A549 (cell line): ENCODE data around the gene MZF1. TPM values are rescaled to one million over a fixed set of nuclear protein-coding genes. Genes with fewer than 3 reads are reported as not detected.

ENCODE experiments used
- ATOH8 ChIP-seq: fragments of 250-450 bp; sonication (Bioruptor Pico); IDR thresholded peaks from 2 replicates; pipeline ENCODE4 v1.5.0; 2020; ENCODE audit warnings: low read depth, mild to moderate bottlenecking, moderate library complexity
- BCL3 ChIP-seq: fragments of >200 bp; sonication (Bioruptor Twin); formaldehyde crosslinking; IDR thresholded peaks from 3 replicates; pipeline ENCODE4 v1.6.1; 2016
- BHLHE40 ChIP-seq: IDR thresholded peaks from 2 replicates; pipeline ENCODE4 v1.6.1; 2012; ENCODE audit warnings: low read depth, low read length, inconsistent platforms
- CBX2 ChIP-seq: fragments of 200-600 bp; sonication (generic); IDR thresholded peaks from 2 replicates; pipeline ENCODE4 v1.6.1; 2016; ENCODE audit warnings: low read depth, mild to moderate bottlenecking, borderline replicate concordance
- CBX8 ChIP-seq: fragments of 200-600 bp; sonication (generic); IDR thresholded peaks from 2 replicates; pipeline ENCODE4 v1.6.1; 2016
- CHD2 ChIP-seq: fragments of 150-350 bp; IDR thresholded peaks from 2 replicates; pipeline ENCODE4 v1.6.1; 2014; ENCODE audit warnings: low read length; ENCODE audit not compliant: partially characterized antibody
- CTCF ChIP-seq: fragments of >200 bp; sonication (Bioruptor Twin); formaldehyde crosslinking; IDR thresholded peaks from 3 replicates; pipeline ENCODE4 v1.5.1; 2016
- EHMT2 ChIP-seq: fragments of 200-600 bp; sonication (generic); IDR thresholded peaks from 2 replicates; pipeline ENCODE4 v1.6.1; 2016; ENCODE audit warnings: antibody characterized with exemption, low read depth, mild to moderate bottlenecking, moderate library complexity
- ELK1 ChIP-seq: fragments of 150-350 bp; IDR thresholded peaks from 2 replicates; pipeline ENCODE4 v1.6.1; 2014; ENCODE audit warnings: low read depth, mild to moderate bottlenecking, low read length
- ESRRA ChIP-seq: fragments of 150-350 bp; IDR thresholded peaks from 2 replicates; pipeline ENCODE4 v1.6.1; 2014; ENCODE audit warnings: mild to moderate bottlenecking, low read length, borderline replicate concordance
- FOXS1 ChIP-seq: fragments of 250-450 bp; sonication (Bioruptor Pico); IDR thresholded peaks from 2 replicates; pipeline ENCODE4 v1.5.0; 2020; ENCODE audit warnings: mild to moderate bottlenecking, moderate library complexity
- GATA3 ChIP-seq: IDR thresholded peaks from 2 replicates; pipeline ENCODE4 v1.6.1; 2012; ENCODE audit warnings: borderline replicate concordance
- HEYL ChIP-seq: fragments of 250-450 bp; sonication (Bioruptor Pico); IDR thresholded peaks from 2 replicates; pipeline ENCODE4 v1.8.0; 2021; ENCODE audit warnings: mild to moderate bottlenecking, moderate library complexity
- HMGXB4 ChIP-seq: fragments of 250-450 bp; sonication (Bioruptor Pico); IDR thresholded peaks from 2 replicates; pipeline ENCODE4 v1.5.0; 2021; ENCODE audit warnings: mild to moderate bottlenecking, moderate library complexity, borderline replicate concordance
- HOXA7 ChIP-seq: fragments of 250-450 bp; sonication (Bioruptor Pico); IDR thresholded peaks from 2 replicates; pipeline ENCODE4 v1.5.0; 2020; ENCODE audit warnings: mild to moderate bottlenecking, moderate library complexity
- HOXB13 ChIP-seq: fragments of 250-450 bp; sonication (Bioruptor Pico); IDR thresholded peaks from 2 replicates; pipeline ENCODE4 v1.5.0; 2020; ENCODE audit warnings: low read depth, mild to moderate bottlenecking, moderate library complexity
- HOXB5 ChIP-seq: fragments of 250-450 bp; sonication (Bioruptor Pico); IDR thresholded peaks from 2 replicates; pipeline ENCODE4 v1.5.0; 2020; ENCODE audit warnings: mild to moderate bottlenecking, moderate library complexity
- JUNB ChIP-seq: fragments of >200 bp; sonication (Bioruptor Twin); formaldehyde crosslinking; IDR thresholded peaks from 2 replicates; pipeline ENCODE4 v1.6.1; 2016
- MAFK ChIP-seq: fragments of 450-650 bp; IDR thresholded peaks from 2 replicates; pipeline ENCODE4 v1.6.1; 2014; ENCODE audit not compliant: partially characterized antibody
- MYC ChIP-seq: IDR thresholded peaks from 2 replicates; pipeline ENCODE4 v1.6.1; 2012; ENCODE audit warnings: mild to moderate bottlenecking, inconsistent platforms, low read length, improper control_type of control experiment, borderline replicate concordance
- NPAS2 ChIP-seq: fragments of 250-450 bp; sonication (Bioruptor Pico); IDR thresholded peaks from 2 replicates; pipeline ENCODE4 v1.8.0; 2022; ENCODE audit warnings: mild to moderate bottlenecking, moderate library complexity, borderline replicate concordance
- NR3C1 ChIP-seq: fragments of >200 bp; sonication (Bioruptor Twin); formaldehyde crosslinking; IDR thresholded peaks from 3 replicates; pipeline ENCODE4 v1.6.1; 2017
- POLR2A ChIP-seq: IDR thresholded peaks from 2 replicates; pipeline ENCODE4 v1.6.1; 2012; ENCODE audit warnings: mild to moderate bottlenecking, low read length
- RARB ChIP-seq: fragments of 250-450 bp; sonication (Bioruptor Pico); IDR thresholded peaks from 2 replicates; pipeline ENCODE4 v1.8.0; 2021; ENCODE audit warnings: mild to moderate bottlenecking, moderate library complexity
- REST ChIP-seq: fragments of 200-600 bp; sonication (generic); IDR thresholded peaks from 2 replicates; pipeline ENCODE4 v1.6.1; 2016; ENCODE audit warnings: antibody characterized with exemption, mild to moderate bottlenecking, moderate library complexity
- RFX5 ChIP-seq: fragments of 450-650 bp; IDR thresholded peaks from 2 replicates; pipeline ENCODE4 v1.7.1; 2014; ENCODE audit warnings: antibody characterized with exemption, mild to moderate bottlenecking, moderate library complexity
- RNF2 ChIP-seq: fragments of 200-600 bp; sonication (generic); IDR thresholded peaks from 2 replicates; pipeline ENCODE4 v1.6.1; 2016; ENCODE audit warnings: low read depth, mild to moderate bottlenecking, antibody characterized with exemption, moderate library complexity, borderline replicate concordance
- SMC3 ChIP-seq: fragments of >200 bp; sonication (Bioruptor Twin); formaldehyde crosslinking; IDR thresholded peaks from 3 replicates; pipeline ENCODE4 v1.6.1; 2018; ENCODE audit warnings: inconsistent platforms
- SREBF2 ChIP-seq: fragments of 450-650 bp; IDR thresholded peaks from 2 replicates; pipeline ENCODE4 v1.6.1; 2014; ENCODE audit warnings: mild to moderate bottlenecking, moderate library complexity
- TFCP2L1 ChIP-seq: fragments of 250-450 bp; sonication (Bioruptor Pico); IDR thresholded peaks from 2 replicates; pipeline ENCODE4 v1.5.0; 2021; ENCODE audit warnings: mild to moderate bottlenecking
- ZFP36 ChIP-seq: fragments of 450-650 bp; IDR thresholded peaks from 2 replicates; pipeline ENCODE4 v1.6.1; 2014; ENCODE audit warnings: borderline replicate concordance; ENCODE audit not compliant: partially characterized antibody
- ZNF302 ChIP-seq: fragments of 250-450 bp; sonication (Bioruptor Pico); IDR thresholded peaks from 2 replicates; pipeline ENCODE4 v1.9.0; 2021; ENCODE audit warnings: inconsistent platforms, mild to moderate bottlenecking, moderate library complexity
- polyA plus RNA-seq, 4 experiments: library from polyadenylated mRNA; depleted of rRNA in 3 of 4; stranded (reverse); fragments of >200 nt; fragmentation: RNase III in 1 of 4; extraction: RNeasy Plus Mini Kit Qiagen cat#74134 plus additional on column Dnase treatment in 1 of 4; gene quantifications; 2 replicates in 3 of 4; 3 replicates in 1 of 4; pipeline ENCODE4 v1.2.3, GENCODE V29; 2011 to 2017

MZF1 gene
- polyA plus RNA-seq, 2 of the 4 experiments (the other 2 are of a cell fraction) = 19.5 to 20.3 TPM

- TF ChIP-seq BCL3 (peak; percentile 82; the same call in 2 of the 3 replicates), HOXA7 (CRISPR knock-in tag) (peak; percentile 86), POLR2A (peak; percentile 78), SMC3 (no peak), RARB (CRISPR knock-in tag) (0 out of 2 replicates have a peak, but pooled peaks have one; percentile 31), HMGXB4 (CRISPR knock-in tag) (0 out of 2 replicates have a peak, but pooled peaks have one; percentile 16), EHMT2 (no peak), MYC (peak; percentile 96), JUNB (no peak), NR3C1 (no peak), HEYL (no peak), CBX2 (no peak), HOXB13 (CRISPR knock-in tag) (peak; percentile 75), REST (peak; percentile 50), ATOH8 (CRISPR knock-in tag) (peak; percentile 39; the same call in 1 of the 2 replicates), CBX8 (no peak), NPAS2 (CRISPR knock-in tag) (no peak), MAFK (no peak), SREBF2 (no peak), TFCP2L1 (no peak; the same call in none of the 2 replicates), ZFP36 (no peak), FOXS1 (CRISPR knock-in tag) (no peak; the same call in 1 of the 2 replicates), ELK1 (no peak; the same call in 1 of the 2 replicates), GATA3 (peak; percentile 33; the same call in 1 of the 2 replicates), RNF2 (no peak), HOXB5 (peak; percentile 78), CHD2 (peak; percentile 61), BHLHE40 (no peak), ZNF302 (CRISPR knock-in tag) (no peak), RFX5 (peak; percentile 8; the same call in 1 of the 2 replicates), ESRRA (no peak), CTCF (no peak)
Measured at GRCh38 chr19:58559275-58560006, 13.7 kb downstream of the MZF1 start (continued).
